Measurements from ENCODE around the gene MICALL1.
"Not testable (repeated sequence)": the region's sequence is repeated elsewhere in the genome, so short reads cannot be mapped to it uniquely, and the experiment has no call there.

MICALL1 gene

GRCh38 chr22:37975153-37975552 is 69.1 kb downstream of the MICALL1 start:
- no peak overlapping the region for H3K9ac ChIP-seq (ENCODE audit: low read depth, low read length)
- H3K4me2 ChIP-seq (ENCODE audit: insufficient read depth, low read length), result no peak overlapping the region
- TF ChIP-seq EZH2 (IDR thresholded peaks at IDR 0.05; ENCODE audit: borderline replicate concordance, low read depth, low read length, severe bottlenecking), result no peak
- TF ChIP-seq CTCF (IDR thresholded peaks at IDR 0.05; ENCODE audit: borderline replicate concordance, extremely low read depth, low read length, poor library complexity, severe bottlenecking), result no peak
- H3K27ac ChIP-seq (ENCODE audit: low read length), result no peak overlapping the region
- H3K27me3 ChIP-seq (ENCODE audit: insufficient read depth, low read length, poor library complexity), result no peaks in the 10 kb centered on the region
- H4K20me1 ChIP-seq (ENCODE audit: insufficient read depth, low read length), result peaks cover 12% of the 10 kb centered on the region
- no peaks in the 10 kb centered on the region for H3K36me3 ChIP-seq (ENCODE audit: insufficient read depth, low read length)
- H2AFZ ChIP-seq (ENCODE audit: low read depth, low read length), result no peak overlapping the region
- H3K4me3 ChIP-seq (ENCODE audit: low read depth in 1 of 2, low read length in 2 of 2), result no peak overlapping the region
- H3K4me1 ChIP-seq (ENCODE audit: insufficient read depth, low read length), result no peaks in the 10 kb centered on the region
- DNase-seq (no peak), ATAC-seq (ENCODE audit: insufficient read depth, low read depth) (no peak)
- no peaks in the 10 kb centered on the region for H3K79me2 ChIP-seq (ENCODE audit: insufficient read depth, low read length)
- no peaks in the 10 kb centered on the region for H3K9me3 ChIP-seq (ENCODE audit: insufficient read depth, low read length, severe bottlenecking)

- H3K4me2 ChIP-seq (ENCODE audit: insufficient read depth, low read length); H3K36me3 ChIP-seq (ENCODE audit: insufficient read depth, low read length); H2AFZ ChIP-seq (ENCODE audit: low read depth, low read length); H4K20me1 ChIP-seq (ENCODE audit: insufficient read depth, low read length); H3K27me3 ChIP-seq (ENCODE audit: insufficient read depth, low read length, poor library complexity); H3K4me3 ChIP-seq (ENCODE audit: low read depth in 1 of 2, low read length in 2 of 2); DNase-seq; H3K9me3 ChIP-seq (ENCODE audit: insufficient read depth, low read length, severe bottlenecking); H3K4me1 ChIP-seq (ENCODE audit: insufficient read depth, low read length); H3K27ac ChIP-seq (ENCODE audit: low read length); ATAC-seq (ENCODE audit: insufficient read depth, low read depth); H3K9ac ChIP-seq (ENCODE audit: low read depth, low read length); H3K79me2 ChIP-seq (ENCODE audit: insufficient read depth, low read length): not testable (repeated sequence)
These were observed 69.9 kb downstream of the MICALL1 start for GRCh38 chr22:37976022-37976421.

- Histone ChIP-seq H3K36me3 (ENCODE audit: insufficient read depth, low read length) (no peaks in the 10 kb centered on the region), H3K27me3 (ENCODE audit: insufficient read depth, low read length, poor library complexity) (no peaks in the 10 kb centered on the region), H3K4me3 (ENCODE audit: low read depth in 1 of 2, low read length in 2 of 2) (no peak overlapping the region), H3K4me1 (ENCODE audit: insufficient read depth, low read length) (no peaks in the 10 kb centered on the region), H4K20me1 (ENCODE audit: insufficient read depth, low read length) (peaks cover 10% of the 10 kb centered on the region; the same call in 1 of the 2 replicates), H2AFZ (ENCODE audit: low read depth, low read length) (no peak overlapping the region), H3K27ac (ENCODE audit: low read length) (no peak overlapping the region), H3K9ac (ENCODE audit: low read depth, low read length) (no peak overlapping the region), H3K9me3 (ENCODE audit: insufficient read depth, low read length, severe bottlenecking) (no peaks in the 10 kb centered on the region), H3K4me2 (ENCODE audit: insufficient read depth, low read length) (no peak overlapping the region), H3K79me2 (ENCODE audit: insufficient read depth, low read length) (no peaks in the 10 kb centered on the region)
- TF ChIP-seq CTCF (IDR thresholded peaks at IDR 0.05; ENCODE audit: borderline replicate concordance, extremely low read depth, low read length, poor library complexity, severe bottlenecking), result no peak
- TF ChIP-seq EZH2 (IDR thresholded peaks at IDR 0.05; ENCODE audit: borderline replicate concordance, low read depth, low read length, severe bottlenecking), result no peak
- ATAC-seq (ENCODE audit: insufficient read depth, low read depth) (no peak), DNase-seq (no peak)
These were observed 70.5 kb downstream of the MICALL1 start for GRCh38 chr22:37976547-37976946.

GRCh38 chr22:37979782-37980181 is 73.7 kb downstream of the MICALL1 start:
- Histone ChIP-seq H3K79me2 (ENCODE audit: insufficient read depth, low read length) (no peaks in the 10 kb centered on the region), H3K9ac (ENCODE audit: low read depth, low read length) (no peak overlapping the region), H2AFZ (ENCODE audit: low read depth, low read length) (no peak overlapping the region), H3K9me3 (ENCODE audit: insufficient read depth, low read length, severe bottlenecking) (no peaks in the 10 kb centered on the region), H3K36me3 (ENCODE audit: insufficient read depth, low read length) (no peaks in the 10 kb centered on the region), H3K27me3 (ENCODE audit: insufficient read depth, low read length, poor library complexity) (no peaks in the 10 kb centered on the region), H3K4me2 (ENCODE audit: insufficient read depth, low read length) (no peak overlapping the region), H3K4me3 (ENCODE audit: low read depth in 1 of 2, low read length in 2 of 2) (no peak overlapping the region), H3K4me1 (ENCODE audit: insufficient read depth, low read length) (no peaks in the 10 kb centered on the region), H4K20me1 (ENCODE audit: insufficient read depth, low read length) (peaks cover 7% of the 10 kb centered on the region; the same call in 1 of the 2 replicates), H3K27ac (ENCODE audit: low read length) (no peak overlapping the region)
- no peak for TF ChIP-seq CTCF (IDR thresholded peaks at IDR 0.05; ENCODE audit: borderline replicate concordance, extremely low read depth, low read length, poor library complexity, severe bottlenecking)
- no peak for TF ChIP-seq EZH2 (IDR thresholded peaks at IDR 0.05; ENCODE audit: borderline replicate concordance, low read depth, low read length, severe bottlenecking)
- no peak for ATAC-seq (ENCODE audit: insufficient read depth, low read depth)
- DNase-seq, result no peak
